Measurements from ENCODE around the gene TTC34.
"Not testable (repeated sequence)": the region's sequence is repeated elsewhere in the genome, so short reads cannot be mapped to it uniquely, and the experiment has no call there.

The TTC34 gene

GRCh38 chr1:2676726-2677125 is 124.8 kb downstream of the TTC34 start:
- not testable (repeated sequence) for DNase-seq (ENCODE audit: low read depth in 2 of 2)

- DNase-seq (ENCODE audit: low read depth in 2 of 2) = not testable (repeated sequence)
These were observed 129.8 kb downstream of the TTC34 start for GRCh38 chr1:2671656-2672055.

- not testable (repeated sequence) for DNase-seq (ENCODE audit: low read depth in 2 of 2)
These were observed 141.7 kb downstream of the TTC34 start for GRCh38 chr1:2659806-2660205.

GRCh38 chr1:2657909-2658308 is 143.6 kb downstream of the TTC34 start:
- DNase-seq (ENCODE audit: low read depth in 2 of 2) = not testable (repeated sequence)

GRCh38 chr1:2657124-2657523 is 144.4 kb downstream of the TTC34 start:
- DNase-seq (ENCODE audit: low read depth in 2 of 2) = not testable (repeated sequence)

GRCh38 chr1:2655598-2656434 is 145.7 kb downstream of the TTC34 start:
- not testable (repeated sequence) for DNase-seq (ENCODE audit: low read depth in 2 of 2)

- DNase-seq (ENCODE audit: low read depth in 2 of 2) = not testable (repeated sequence)
These were observed 147.0 kb downstream of the TTC34 start for GRCh38 chr1:2654443-2654948.

- DNase-seq (ENCODE audit: low read depth in 2 of 2) = not testable (repeated sequence)
These were observed 147.6 kb downstream of the TTC34 start for GRCh38 chr1:2653741-2654442.

GRCh38 chr1:2652926-2653571 is 148.4 kb downstream of the TTC34 start:
- not testable (repeated sequence) for DNase-seq (ENCODE audit: low read depth in 2 of 2)

- not testable (repeated sequence) for DNase-seq (ENCODE audit: low read depth in 2 of 2)
These were observed 149.2 kb downstream of the TTC34 start for GRCh38 chr1:2652152-2652925.

- DNase-seq (ENCODE audit: low read depth in 2 of 2) = no peak
These were observed 150.4 kb downstream of the TTC34 start for GRCh38 chr1:2650967-2651645.

- DNase-seq (ENCODE audit: low read depth in 2 of 2) = no peak
These were observed 154.7 kb downstream of the TTC34 start for GRCh38 chr1:2646837-2647236.

- no peak for DNase-seq (ENCODE audit: low read depth in 2 of 2)
These were observed 155.7 kb downstream of the TTC34 start for GRCh38 chr1:2645776-2646175.

- no peak for DNase-seq (ENCODE audit: low read depth in 2 of 2)
These were observed 156.3 kb downstream of the TTC34 start for GRCh38 chr1:2645143-2645542.

GRCh38 chr1:2644591-2645101 is 156.8 kb downstream of the TTC34 start:
- DNase-seq (ENCODE audit: low read depth in 2 of 2) = no peak

- DNase-seq (ENCODE audit: low read depth in 2 of 2) = no peak
These were observed 157.3 kb downstream of the TTC34 start for GRCh38 chr1:2644171-2644570.

GRCh38 chr1:2643414-2644077 is 157.9 kb downstream of the TTC34 start:
- no peak for DNase-seq (ENCODE audit: low read depth in 2 of 2)

GRCh38 chr1:2642560-2643413 is 158.7 kb downstream of the TTC34 start:
- DNase-seq (ENCODE audit: low read depth in 2 of 2) = peak; percentile 87 to 88

GRCh38 chr1:2642131-2642559 is 159.3 kb downstream of the TTC34 start:
- DNase-seq (ENCODE audit: low read depth in 2 of 2) = no peak

Data from stimulated activated CD8-positive, alpha-beta memory T cell treated with anti-CD3 and anti-CD28 coated beads, Interleukin-7, amount 100 ng/mL, for 1 hour (primary cell).